ENCODE results near the gene MED25. TPM values are rescaled to one million over a fixed set of nuclear protein-coding genes. Genes with fewer than 3 reads are reported as not detected.
A peak's percentile ranks its signal among the peaks of the same experiment; 100 is the strongest.

The MED25 gene
- total RNA-seq, 1 experiment from 2014 or later, result 99.6 TPM

DNA sequence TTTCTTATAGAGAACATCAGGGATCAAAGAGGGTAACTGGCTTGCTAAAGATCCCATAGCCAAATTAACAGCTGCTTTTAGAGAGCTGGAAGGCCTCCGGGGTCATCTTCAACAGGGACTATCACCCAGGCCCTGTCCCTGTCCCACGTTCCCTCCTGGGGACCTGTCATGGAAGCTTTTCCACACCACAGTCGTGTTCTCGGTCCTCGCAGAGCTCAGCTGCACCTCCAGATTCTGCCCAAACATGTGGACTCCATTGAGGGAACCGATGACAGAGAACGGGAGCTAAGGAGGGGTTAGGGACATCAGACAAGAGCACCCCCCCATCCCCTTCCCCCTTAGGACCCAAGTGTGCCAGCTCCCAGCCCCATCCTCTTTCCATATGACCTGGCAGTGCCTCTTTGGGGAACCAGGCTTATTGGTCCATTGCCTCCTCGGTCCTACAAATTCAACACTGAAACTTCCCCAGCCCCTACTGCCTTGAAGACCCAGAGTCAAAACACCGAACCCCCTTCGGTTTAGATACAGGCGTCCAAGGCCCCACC lies 5.6 kb upstream of the MED25 start:
- no peaks in the 10 kb centered on the region for H3K36me3 ChIP-seq (ENCODE audit: low read depth)
- DNase-seq, result no peak
- H3K4me3 ChIP-seq, result peak overlapping the region; percentile 74
- POLR2A ChIA-PET (ENCODE audit: unreplicated experiment), result interaction anchor here (0.7 kb wide), 2 partner anchors 402 to 699 kb away, joined by 3 to 5 read pairs; partner anchors contain the start of gene JOSD2
- peaks cover 6% of the 10 kb centered on the region; the same call in 1 of the 2 replicates for H4K20me1 ChIP-seq (ENCODE audit: insufficient read depth)
- H3K4me2 ChIP-seq, result peak overlapping the region; percentile 86
- no peaks in the 10 kb centered on the region for H3K79me2 ChIP-seq (ENCODE audit: low read depth)
- no peak overlapping the region; the same call in 1 of the 2 replicates for H3K27ac ChIP-seq
- no peaks in the 10 kb centered on the region for H3K9me3 ChIP-seq (ENCODE audit: insufficient read depth, low read depth)
- CTCF ChIA-PET, result interaction anchor here (1.0 kb wide), 1 partner anchor 45 kb away, joined by 7 read pairs; the partner anchor contains the start of gene AP2A1
- peaks cover 40% of the 10 kb centered on the region for H3F3A ChIP-seq (ENCODE audit: insufficient read depth, low read depth)
- intact Hi-C loops (cut with micrococcal nuclease; ENCODE audit: unreplicated experiment), result no loop called here
- BruUV-seq (replicated peaks), result TSS peak; percentile 52
- TF ChIP-seq EZH2 (IDR thresholded peaks at IDR 0.05; ENCODE audit: low read depth), result no peak
- TF ChIP-seq, protein P1, sequence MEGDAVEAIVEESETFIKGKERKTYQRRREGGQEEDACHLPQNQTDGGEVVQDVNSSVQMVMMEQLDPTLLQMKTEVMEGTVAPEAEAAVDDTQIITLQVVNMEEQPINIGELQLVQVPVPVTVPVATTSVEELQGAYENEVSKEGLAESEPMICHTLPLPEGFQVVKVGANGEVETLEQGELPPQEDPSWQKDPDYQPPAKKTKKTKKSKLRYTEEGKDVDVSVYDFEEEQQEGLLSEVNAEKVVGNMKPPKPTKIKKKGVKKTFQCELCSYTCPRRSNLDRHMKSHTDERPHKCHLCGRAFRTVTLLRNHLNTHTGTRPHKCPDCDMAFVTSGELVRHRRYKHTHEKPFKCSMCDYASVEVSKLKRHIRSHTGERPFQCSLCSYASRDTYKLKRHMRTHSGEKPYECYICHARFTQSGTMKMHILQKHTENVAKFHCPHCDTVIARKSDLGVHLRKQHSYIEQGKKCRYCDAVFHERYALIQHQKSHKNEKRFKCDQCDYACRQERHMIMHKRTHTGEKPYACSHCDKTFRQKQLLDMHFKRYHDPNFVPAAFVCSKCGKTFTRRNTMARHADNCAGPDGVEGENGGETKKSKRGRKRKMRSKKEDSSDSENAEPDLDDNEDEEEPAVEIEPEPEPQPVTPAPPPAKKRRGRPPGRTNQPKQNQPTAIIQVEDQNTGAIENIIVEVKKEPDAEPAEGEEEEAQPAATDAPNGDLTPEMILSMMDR (conservative IDR thresholded peaks at IDR 0.05), result no peak
- no peaks in the 10 kb centered on the region for H3K27me3 ChIP-seq (ENCODE audit: insufficient read depth, low read depth)
- H3K4me1 ChIP-seq (replicated peaks; ENCODE audit: insufficient read depth), result peaks cover 23% of the 10 kb centered on the region
- no peaks in the 10 kb centered on the region for H3K9me2 ChIP-seq (ENCODE audit: insufficient read depth)
- peak overlapping the region; percentile 77 for H2AFZ ChIP-seq

DNA sequence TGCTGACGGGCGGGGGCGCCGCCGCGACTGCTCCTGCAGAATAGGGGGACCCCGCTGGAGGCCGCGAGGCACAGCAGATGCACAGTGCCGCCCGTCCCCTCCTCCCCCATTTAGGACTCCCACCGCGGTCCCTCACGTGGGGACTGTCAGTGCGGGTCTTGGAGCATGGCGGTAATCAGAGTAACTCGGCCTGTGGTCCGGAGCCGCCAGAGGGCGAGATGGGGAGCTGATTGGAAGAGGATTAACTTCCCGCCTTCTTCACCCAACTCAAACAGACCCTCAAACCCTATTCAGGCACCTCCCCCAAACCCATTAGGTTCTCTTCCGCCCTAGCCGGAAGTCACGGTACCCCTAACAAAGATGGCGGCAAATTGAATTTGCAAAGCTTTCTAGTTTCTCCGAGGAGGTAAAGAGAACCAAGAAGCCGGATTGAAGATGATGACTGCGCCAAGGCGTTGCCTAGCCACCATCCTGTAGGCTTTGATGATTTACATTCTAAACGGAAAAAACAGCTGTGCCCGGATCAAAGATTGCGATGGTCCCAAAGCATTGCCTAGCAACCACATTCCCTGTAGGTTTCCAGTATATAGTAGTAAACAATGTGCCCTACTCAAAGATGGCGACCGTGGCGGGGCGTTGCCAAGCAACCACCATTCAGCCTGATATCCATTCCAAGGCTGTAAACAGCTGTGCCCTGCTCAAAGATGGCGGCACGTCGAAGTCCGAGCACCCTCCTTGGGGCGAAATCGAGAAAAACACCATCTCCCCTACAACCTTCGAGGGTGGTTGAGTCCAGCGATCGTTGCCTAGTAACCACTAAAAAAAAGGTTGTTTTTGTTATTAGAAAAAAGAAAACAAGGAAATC lies 4.9 kb upstream of the MED25 start, which contains the start of gene FUZ:
TSS of gene FUZ (minus strand) at position 296 of the 865 bp plus-strand sequence. CDS start at position 110, 186 bp downstream.
- DNase-seq, result peak; percentile 94 to 98
- H4K20me1 ChIP-seq (ENCODE audit: insufficient read depth), result peaks cover 3% of the 10 kb centered on the region; the same call in 1 of the 2 replicates
- CTCF ChIA-PET, result interaction anchor here (0.6 to 1.0 kb wide), 2 partner anchors 46 to 447 kb away, joined by 7 to 14 read pairs; partner anchors contain the start of gene AP2A1
- POLR2A ChIA-PET (ENCODE audit: unreplicated experiment), result interaction anchor here (0.6 to 0.7 kb wide), 2 partner anchors 173 to 402 kb away, joined by 3 to 5 read pairs; partner anchors contain the start of gene RRAS
- peaks cover under 1% of the 10 kb centered on the region for H3K79me2 ChIP-seq (ENCODE audit: low read depth)
- H3K27ac ChIP-seq, result peak within 1 kb of the TSS; percentile 37
- H3K9me3 ChIP-seq (ENCODE audit: insufficient read depth, low read depth), result no peaks in the 10 kb centered on the region
- peaks cover 23% of the 10 kb centered on the region for H3K4me1 ChIP-seq (replicated peaks; ENCODE audit: insufficient read depth)
- peak within 1 kb of the TSS; percentile 77 for H2AFZ ChIP-seq
- H3K4me3 ChIP-seq, result peak within 1 kb of the TSS; percentile 74
- no peaks in the 10 kb centered on the region for H3K36me3 ChIP-seq (ENCODE audit: low read depth)
- H3K9me2 ChIP-seq (ENCODE audit: insufficient read depth), result no peaks in the 10 kb centered on the region
- no peaks in the 10 kb centered on the region for H3K27me3 ChIP-seq (ENCODE audit: insufficient read depth, low read depth)
- peak within 1 kb of the TSS; percentile 86 for H3K4me2 ChIP-seq
- TF ChIP-seq, protein P1 (conservative IDR thresholded peaks at IDR 0.05), result no peak; the same call in 1 of the 2 replicates
- TF ChIP-seq EZH2 (IDR thresholded peaks at IDR 0.05; ENCODE audit: low read depth), result no peak
- BruUV-seq (replicated peaks), result no TSS peak
- H3F3A ChIP-seq (ENCODE audit: insufficient read depth, low read depth), result peaks cover 35% of the 10 kb centered on the region
- intact Hi-C loops (cut with micrococcal nuclease; ENCODE audit: unreplicated experiment), result loop anchor here (1.0 kb wide), 2 partner anchors 47 to 64 kb away; partner anchors contain the start of genes AKT1S1 and TBC1D17

DNA sequence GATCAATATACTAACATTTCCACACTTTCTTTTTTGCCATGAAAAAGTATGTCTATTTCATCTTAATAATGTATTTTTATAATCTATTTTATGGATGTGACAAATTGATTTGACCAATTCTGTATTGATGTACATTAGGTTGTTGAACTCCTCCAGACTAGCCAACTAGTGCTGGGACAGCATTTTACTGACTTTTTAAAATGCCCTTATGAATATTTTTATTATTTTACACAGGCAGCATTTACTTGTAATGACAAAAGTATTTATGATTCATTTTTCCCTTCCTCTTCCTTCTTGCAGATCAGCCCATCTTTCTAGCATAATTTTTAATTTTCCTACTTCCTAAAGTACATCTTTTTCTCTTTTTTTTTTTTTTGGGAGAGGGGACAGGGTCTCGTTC lies 4.1 kb upstream of the MED25 start:
- Histone ChIP-seq H3F3A (ENCODE audit: insufficient read depth, low read depth) (peaks cover 32% of the 10 kb centered on the region), H4K20me1 (ENCODE audit: insufficient read depth) (no peaks in the 10 kb centered on the region), H3K27me3 (ENCODE audit: insufficient read depth, low read depth) (no peaks in the 10 kb centered on the region), H3K4me3 (peak overlapping the region; percentile 74; the same call in 1 of the 2 replicates), H2AFZ (no peak overlapping the region), H3K4me2 (peak overlapping the region; percentile 86), H3K79me2 (ENCODE audit: low read depth) (peaks cover 9% of the 10 kb centered on the region), H3K9me3 (ENCODE audit: insufficient read depth, low read depth) (no peaks in the 10 kb centered on the region), H3K27ac (no peak overlapping the region), H3K4me1 (replicated peaks; ENCODE audit: insufficient read depth) (peaks cover 24% of the 10 kb centered on the region), H3K36me3 (ENCODE audit: low read depth) (no peaks in the 10 kb centered on the region), H3K9me2 (ENCODE audit: insufficient read depth) (no peaks in the 10 kb centered on the region)
- DNase-seq, result no peak
- ChIA-PET POLR2A (ENCODE audit: unreplicated experiment) (no interaction called here), CTCF (no interaction called here)
- TF ChIP-seq EZH2 (IDR thresholded peaks at IDR 0.05; ENCODE audit: low read depth), result no peak
- intact Hi-C loops (cut with micrococcal nuclease; ENCODE audit: unreplicated experiment), result no loop called here
- BruUV-seq (replicated peaks), result no TSS peak
